Endothelial cell of umbilical vein (primary cell): ENCODE results near the gene STAB2. TPM values are rescaled to one million over a fixed set of nuclear protein-coding genes. Genes with fewer than 3 reads are reported as not detected.

Source experiments
- BruUV-seq: library from RNA; stranded (reverse); fragments of 400-500 nt; replicated peaks from 2 replicates; lab custom pipeline; 2021; lab: Mats Ljungman, UMichigan
- CTCF ChIA-PET: fragments of 300-600, 350-600 bp; sonication (Branson Sonifier 250); formaldehyde crosslinking; loops from one replicate; lab custom pipeline; 2021; ENCODE audit warnings: antibody characterized with exemption, inconsistent platforms; lab: Charles Lee
- POLR2A ChIA-PET: fragments of 300-600, 350-600 bp; sonication (Branson Sonifier 250); formaldehyde crosslinking; loops from one replicate; lab custom pipeline; 2021; ENCODE audit warnings: antibody characterized with exemption, inconsistent platforms; lab: Charles Lee
- DNase-seq: peaks from one replicate; pipeline ENCODE4 v3.0.0-alpha.2; 2011; ENCODE audit warnings: low read depth, low spot score
- FAIRE-seq: peaks from 2 replicates; lab custom pipeline; 2011; peaks lifted over from hg19 to GRCh38; lab: Jason Lieb, UNC
- H2AFZ ChIP-seq: 2 replicates; pipeline ENCODE4 v1.6.0; 2012; ENCODE audit warnings: low read depth, low read length, control low read depth, inconsistent platforms
- H3K27ac ChIP-seq: 2 replicates; pipeline ENCODE4 v1.5.1; 2011; ENCODE audit warnings: low read depth, mild to moderate bottlenecking, control low read depth, low read length, moderate library complexity; ENCODE audit not compliant: insufficient read depth
- H3K27me3 ChIP-seq, 2 experiments: 2 replicates each; pipeline versions ENCODE4 v1.6.0 to v1.6.1; 2011; ENCODE audit warnings: low read length in 2 of 2, mixed read lengths in 1 of 2; ENCODE audit not compliant: control insufficient read depth in 2 of 2, insufficient read depth in 2 of 2
- H3K36me3 ChIP-seq, 2 experiments: 2 replicates in 1 of 2; 3 replicates in 1 of 2; pipeline ENCODE4 v1.5.1; 2011; ENCODE audit warnings: low read length in 2 of 2, mild to moderate bottlenecking in 1 of 2, moderate library complexity in 1 of 2; ENCODE audit not compliant: control insufficient read depth in 2 of 2, insufficient read depth in 2 of 2; ENCODE audit errors: extremely low read depth in 1 of 2
- H3K4me1 ChIP-seq: 3 replicates; pipeline ENCODE4 v1.5.1; 2011; ENCODE audit warnings: mild to moderate bottlenecking, low read length; ENCODE audit not compliant: control insufficient read depth, insufficient read depth; ENCODE audit errors: extremely low read depth
- H3K4me2 ChIP-seq: 2 replicates; pipeline ENCODE4 v1.6.1; 2011; ENCODE audit warnings: low read length, control low read depth, mixed read lengths; ENCODE audit not compliant: insufficient read depth
- H3K4me3 ChIP-seq, 3 experiments: fragments of 200-600 bp in 1 of 3; sonication (generic), shearing (Covaris generic) in 1 of 3; replicated peaks in 1 of 3; 2 replicates each; pipeline ENCODE4 v1.5.1; 2011 to 2016; ENCODE audit warnings: control low read depth in 3 of 3, low read length in 3 of 3, mild to moderate bottlenecking in 2 of 3, inconsistent platforms in 1 of 3, low read depth in 1 of 3, moderate library complexity in 1 of 3; ENCODE audit not compliant: insufficient read depth in 1 of 3
- H3K79me2 ChIP-seq: 2 replicates; pipeline ENCODE4 v1.6.0; 2012; ENCODE audit warnings: low read length, inconsistent platforms; ENCODE audit not compliant: control insufficient read depth, insufficient read depth
- H3K9ac ChIP-seq: replicated peaks from 2 replicates; pipeline ENCODE3; 2011; ENCODE audit warnings: low read length, control low read depth; ENCODE audit not compliant: insufficient read depth; ENCODE audit errors: extremely low read depth
- H3K9me1 ChIP-seq: replicated peaks from 3 replicates; pipeline ENCODE4 v1.6.0; 2011; ENCODE audit warnings: mild to moderate bottlenecking, low read length; ENCODE audit not compliant: control insufficient read depth, insufficient read depth; ENCODE audit errors: extremely low read depth
- H3K9me3 ChIP-seq: replicated peaks from 2 replicates; pipeline ENCODE4 v1.5.1; 2012; ENCODE audit warnings: low read length, inconsistent platforms; ENCODE audit not compliant: control insufficient read depth, insufficient read depth
- H4K20me1 ChIP-seq: replicated peaks from 2 replicates; pipeline ENCODE3; 2011; ENCODE audit warnings: mild to moderate bottlenecking, low read length; ENCODE audit not compliant: control insufficient read depth, insufficient read depth; ENCODE audit errors: extremely low read depth
- CTCF ChIP-seq, 2 donors: IDR thresholded peaks; 1 replicate in 1 of 2; 2 replicates in 1 of 2; pipeline ENCODE4 v1.5.1; 2011; ENCODE audit warnings: low read length in 2 of 2, mild to moderate bottlenecking in 2 of 2, moderate library complexity in 2 of 2, control low read depth in 1 of 2, inconsistent platforms in 1 of 2, low read depth in 1 of 2; ENCODE audit not compliant: insufficient read depth in 1 of 2; ENCODE audit errors: extremely low read depth in 1 of 2
- EZH2 ChIP-seq: IDR thresholded peaks from 2 replicates; pipeline ENCODE4 v1.6.1; 2012; ENCODE audit warnings: borderline replicate concordance, low read depth, mild to moderate bottlenecking, moderate library complexity, low read length, inconsistent platforms; ENCODE audit not compliant: severe bottlenecking
- FOS ChIP-seq: IDR thresholded peaks from 2 replicates; pipeline ENCODE4 v1.6.1; 2011; ENCODE audit warnings: mild to moderate bottlenecking, low read length, moderate library complexity, borderline replicate concordance; ENCODE audit not compliant: insufficient read depth
- GATA2 ChIP-seq: IDR thresholded peaks from 2 replicates; pipeline ENCODE4 v1.7.0; 2011; ENCODE audit warnings: low read depth, mild to moderate bottlenecking, moderate library complexity, mixed read lengths, low read length; ENCODE audit not compliant: insufficient read length, insufficient read depth
- JUN ChIP-seq: IDR thresholded peaks from 2 replicates; pipeline ENCODE4 v1.6.1; 2011; ENCODE audit warnings: borderline replicate concordance, low read depth; ENCODE audit not compliant: insufficient read length, insufficient read depth
- MYC ChIP-seq: IDR thresholded peaks from one replicate; pipeline ENCODE4 v1.6.1; 2011; ENCODE audit warnings: mild to moderate bottlenecking, low read depth, low read length
- POLR2A ChIP-seq: IDR thresholded peaks from 2 replicates; pipeline ENCODE4 v1.6.1; 2012; ENCODE audit warnings: low read depth, mild to moderate bottlenecking, control low read depth, low read length
- POLR2AphosphoS5 ChIP-seq: IDR thresholded peaks from 2 replicates; pipeline ENCODE4 v1.6.1; 2012; ENCODE audit warnings: low read depth, mild to moderate bottlenecking, control low read depth, low read length, moderate library complexity; ENCODE audit not compliant: insufficient read depth
- dilution Hi-C: fragments of 300-500 bp; cut with MboI; formaldehyde crosslinking; loops from one replicate; pipeline ENCODE4 v1.15.0; 2019; ENCODE audit warnings: low sequenced_read_pairs; ENCODE audit not compliant: extremely low pct_ligation_motif_present
- intact Hi-C: fragments of 100-400 bp; cut with micrococcal nuclease; formaldehyde crosslinking; loops from one replicate; pipeline ENCODE4 v1.10.0; 2022
- polyA plus RNA-seq, 4 experiments: library from polyadenylated mRNA; depleted of rRNA in 3 of 4; stranded (reverse) in 3 of 4; unstranded in 1 of 4; fragments of >200 nt; gene quantifications; 2 replicates each; pipeline versions ENCODE4 v1.2.1 to v1.2.3, GENCODE V29; 2011 to 2012; ENCODE audit warnings: missing spikeins in 1 of 4
- total RNA-seq: library from RNA; stranded (reverse); gene quantifications from 2 replicates; pipeline ENCODE4 v1.2.3, GENCODE V29; 2021
- TF ChIP-seq, protein P1 (sequence below): IDR thresholded peaks from 2 replicates; pipeline ENCODE4 v1.6.1; 2011; ENCODE audit not compliant: insufficient read depth, insufficient read length

STAB2 gene
- total and polyA plus RNA-seq, 2 donors (not counting 3 experiments of a cell fraction or from before 2014, with no cell fraction given): 0.01 TPM; not detected in 1

- H3K36me3 ChIP-seq: no peaks in the 10 kb centered on the region
- ChIA-PET CTCF (no interaction called here), POLR2A (no interaction called here)
- no peak overlapping the region for H3K9ac ChIP-seq
- dilution Hi-C loops: no loop called here
- peaks cover 0 to 4% of the 10 kb centered on the region in 2 experiments for H3K27me3 ChIP-seq
- no peaks in the 10 kb centered on the region for H3K4me1 ChIP-seq
- TF ChIP-seq MYC (no peak), GATA2 (no peak), POLR2AphosphoS5 (no peak), EZH2 (no peak), JUN (no peak), CTCF (IDR thresholded peaks at IDR 0.05; ENCODE audit: extremely low read depth in 1 of 2, insufficient read depth in 1 of 2, low read depth in 1 of 2, low read length in 2 of 2) (no peak), FOS (no peak), POLR2A (no peak)
- TF ChIP-seq, protein P1, sequence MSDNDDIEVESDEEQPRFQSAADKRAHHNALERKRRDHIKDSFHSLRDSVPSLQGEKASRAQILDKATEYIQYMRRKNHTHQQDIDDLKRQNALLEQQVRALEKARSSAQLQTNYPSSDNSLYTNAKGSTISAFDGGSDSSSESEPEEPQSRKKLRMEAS: no peak
- H3K9me3 ChIP-seq: no peaks in the 10 kb centered on the region
- no peaks in the 10 kb centered on the region for H4K20me1 ChIP-seq
- intact Hi-C loops: no loop called here
- H3K4me3 ChIP-seq: no peak overlapping the region
- H3K9me1 ChIP-seq: no peaks in the 10 kb centered on the region
- no peak overlapping the region for H3K4me2 ChIP-seq
- BruUV-seq: no TSS peak
- no peaks in the 10 kb centered on the region for H3K79me2 ChIP-seq
- no peak for FAIRE-seq
- no peak for DNase-seq
- H2AFZ ChIP-seq: no peak overlapping the region
- H3K27ac ChIP-seq: no peak overlapping the region
Observed at GRCh38 chr12:103705927-103706326, 118.9 kb downstream of the STAB2 start.
